ENCODE results near the gene FMNL3. TPM values are rescaled to one million over a fixed set of nuclear protein-coding genes. Genes with fewer than 3 reads are reported as not detected.

The FMNL3 gene, protein sequence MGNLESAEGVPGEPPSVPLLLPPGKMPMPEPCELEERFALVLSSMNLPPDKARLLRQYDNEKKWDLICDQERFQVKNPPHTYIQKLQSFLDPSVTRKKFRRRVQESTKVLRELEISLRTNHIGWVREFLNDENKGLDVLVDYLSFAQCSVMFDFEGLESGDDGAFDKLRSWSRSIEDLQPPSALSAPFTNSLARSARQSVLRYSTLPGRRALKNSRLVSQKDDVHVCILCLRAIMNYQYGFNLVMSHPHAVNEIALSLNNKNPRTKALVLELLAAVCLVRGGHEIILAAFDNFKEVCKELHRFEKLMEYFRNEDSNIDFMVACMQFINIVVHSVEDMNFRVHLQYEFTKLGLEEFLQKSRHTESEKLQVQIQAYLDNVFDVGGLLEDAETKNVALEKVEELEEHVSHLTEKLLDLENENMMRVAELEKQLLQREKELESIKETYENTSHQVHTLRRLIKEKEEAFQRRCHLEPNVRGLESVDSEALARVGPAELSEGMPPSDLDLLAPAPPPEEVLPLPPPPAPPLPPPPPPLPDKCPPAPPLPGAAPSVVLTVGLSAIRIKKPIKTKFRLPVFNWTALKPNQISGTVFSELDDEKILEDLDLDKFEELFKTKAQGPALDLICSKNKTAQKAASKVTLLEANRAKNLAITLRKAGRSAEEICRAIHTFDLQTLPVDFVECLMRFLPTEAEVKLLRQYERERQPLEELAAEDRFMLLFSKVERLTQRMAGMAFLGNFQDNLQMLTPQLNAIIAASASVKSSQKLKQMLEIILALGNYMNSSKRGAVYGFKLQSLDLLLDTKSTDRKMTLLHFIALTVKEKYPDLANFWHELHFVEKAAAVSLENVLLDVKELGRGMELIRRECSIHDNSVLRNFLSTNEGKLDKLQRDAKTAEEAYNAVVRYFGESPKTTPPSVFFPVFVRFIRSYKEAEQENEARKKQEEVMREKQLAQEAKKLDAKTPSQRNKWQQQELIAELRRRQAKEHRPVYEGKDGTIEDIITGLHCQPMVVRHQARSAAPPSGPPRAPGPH
- total RNA-seq (2021; ENCODE audit: unreplicated experiment) = 3.5 TPM
- 1.4 and 1.5 TPM in 2 replicates for polyA plus RNA-seq (2012)
- Bru-seq, nascent RNA = percentile 36 among the genes with signal in this experiment
- BruChase-seq, experiment 1, labeled RNA remaining after a 6-hour chase = percentile 47 among the genes with signal in this experiment
- percentile 45 among the genes with signal in this experiment for BruChase-seq, experiment 2, labeled RNA remaining after a 2-hour chase
- long read RNA-seq, partial matches to known transcripts = 0 of 4 reads
- long read RNA-seq, other reads (novel, unspliced or antisense) = 4 of 4 reads

DNA sequence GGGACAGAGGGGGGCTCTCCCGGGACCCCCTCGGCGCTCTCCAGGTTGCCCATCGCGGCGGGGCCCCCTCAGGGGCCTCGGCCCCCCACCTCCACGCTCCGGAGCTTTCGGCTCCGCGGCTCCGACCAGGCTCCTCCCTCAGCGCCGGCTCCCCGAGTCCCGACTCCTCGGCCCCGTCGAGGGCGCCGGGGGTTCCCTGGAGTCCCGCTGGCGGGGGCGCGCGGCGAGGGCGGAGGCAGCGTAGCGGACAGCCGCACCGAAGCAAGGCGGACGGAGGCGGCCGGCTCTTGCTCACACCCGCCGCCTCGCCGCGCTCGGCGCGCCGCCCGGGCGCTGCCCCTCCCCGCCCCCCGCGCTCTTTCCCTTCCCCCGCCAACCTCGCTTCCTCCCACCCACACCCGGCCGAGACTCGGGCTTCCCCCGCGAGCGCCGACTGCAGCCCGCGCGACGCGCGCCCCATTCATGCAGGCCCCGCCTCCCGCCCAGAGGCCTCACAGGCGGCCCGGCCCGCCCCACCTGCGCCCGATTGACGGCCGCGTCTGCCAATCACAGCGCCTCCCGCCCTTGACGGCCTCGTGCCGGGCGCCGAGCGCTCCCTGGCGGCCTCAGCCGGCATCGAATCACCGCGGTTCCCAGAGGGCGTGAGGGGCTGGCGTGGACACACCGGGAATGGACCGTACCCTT is at the start of gene FMNL3:
Gene FMNL3, minus strand, starts transcription at position 278 of the 684 bp plus-strand sequence. Its CDS starts 225 bp downstream, at position 53.
- peak within 1 kb of the TSS; percentile 52 for H3K9ac ChIP-seq (ENCODE audit: low read length)
- no peaks in the 10 kb centered on the region for H4K20me1 ChIP-seq (ENCODE audit: insufficient read depth)
- DNase-seq (ENCODE audit: low read depth, low spot score) = peak; percentile 79
- no TSS peak for BruUV-seq (replicated peaks)
- H3K27ac ChIP-seq (ENCODE audit: low read depth, low read length) = no peak within 1 kb of the TSS; the same call in 1 of the 2 replicates
- peak; percentile 98 for ATAC-seq
- H3K36me3 ChIP-seq (ENCODE audit: control insufficient read depth in 1 of 2, insufficient read depth in 2 of 2, low read length in 2 of 2) = no peaks in the 10 kb centered on the region
- H3K4me2 ChIP-seq (ENCODE audit: low read length) = peak within 1 kb of the TSS; percentile 81
- peak within 1 kb of the TSS; percentile 40 for H2AFZ ChIP-seq (ENCODE audit: low read depth, low read length, poor library complexity, severe bottlenecking)
- no peaks in the 10 kb centered on the region for H3K9me2 ChIP-seq (ENCODE audit: insufficient read depth)
- H3K4me1 ChIP-seq (ENCODE audit: control insufficient read depth in 1 of 2, insufficient read depth in 2 of 2, low read length in 2 of 2) = peaks cover 0 to 26% of the 10 kb centered on the region in 2 experiments
- ChIA-PET POLR2A (no interaction called here), CTCF (no interaction called here), RAD21 (ENCODE audit: low non-redundant PET in 1 of 2, low total read pairs in 2 of 2, uncharacterized antibody in 2 of 2, unreplicated experiment in 2 of 2) (no interaction called here)
- H3K9me3 ChIP-seq (ENCODE audit: control insufficient read depth in 1 of 2, insufficient read depth in 1 of 2, low read depth in 1 of 2, low read length in 2 of 2) = no peaks in the 10 kb centered on the region
- H3K27me3 ChIP-seq (ENCODE audit: insufficient read depth, low read length) = peaks cover 31% of the 10 kb centered on the region; the same call in 1 of the 2 replicates
- peak within 1 kb of the TSS; percentile 45 to 56 for H3K4me3 ChIP-seq (replicated peaks in 1 of 2; ENCODE audit: low read depth in 1 of 2, low read length in 2 of 2)
- H3K79me2 ChIP-seq (ENCODE audit: insufficient read depth, low read length) = no peaks in the 10 kb centered on the region
- intact Hi-C loops (cut with micrococcal nuclease) = loop anchor here (1.0 kb wide), 2 partner anchors 34 to 63 kb away; partner anchors contain the start of gene TMBIM6
- TF ChIP-seq EGR1 (IDR thresholded peaks at IDR 0.05; ENCODE audit: low read depth) (no peak), YY1 (IDR thresholded peaks at IDR 0.05; ENCODE audit: extremely low read depth, insufficient replicate concordance, low read depth, low read length) (peak; percentile 47), JUND (IDR thresholded peaks at IDR 0.05) (no peak), SIN3A (IDR thresholded peaks at IDR 0.05; ENCODE audit: low read depth) (0 out of 2 replicates have a peak, but pooled peaks have one; percentile 22), CBX3 (IDR thresholded peaks at IDR 0.05; ENCODE audit: low read depth) (peak; percentile 99), ELF1 (IDR thresholded peaks at IDR 0.05; ENCODE audit: borderline replicate concordance, low read depth) (no peak), POLR2A (IDR thresholded peaks at IDR 0.05; ENCODE audit: borderline replicate concordance, extremely low read depth, insufficient read depth, insufficient read length) (no peak), CEBPB (IDR thresholded peaks at IDR 0.05; ENCODE audit: low read depth) (no peak), FOSL1 (IDR thresholded peaks at IDR 0.05; ENCODE audit: low read depth) (no peak), POLR2AphosphoS5 (IDR thresholded peaks at IDR 0.05; ENCODE audit: low read depth, low read length) (peak; percentile 62), SRF (IDR thresholded peaks at IDR 0.05; ENCODE audit: low read depth) (no peak), EZH2 (IDR thresholded peaks at IDR 0.05) (no peak), ZFX (IDR thresholded peaks at IDR 0.05) (no peak), RAD21 (IDR thresholded peaks at IDR 0.05; ENCODE audit: low read depth) (peak; percentile 91), SP1 (IDR thresholded peaks at IDR 0.05; ENCODE audit: low read depth) (peak; percentile 99)
- TF ChIP-seq, protein P1, sequence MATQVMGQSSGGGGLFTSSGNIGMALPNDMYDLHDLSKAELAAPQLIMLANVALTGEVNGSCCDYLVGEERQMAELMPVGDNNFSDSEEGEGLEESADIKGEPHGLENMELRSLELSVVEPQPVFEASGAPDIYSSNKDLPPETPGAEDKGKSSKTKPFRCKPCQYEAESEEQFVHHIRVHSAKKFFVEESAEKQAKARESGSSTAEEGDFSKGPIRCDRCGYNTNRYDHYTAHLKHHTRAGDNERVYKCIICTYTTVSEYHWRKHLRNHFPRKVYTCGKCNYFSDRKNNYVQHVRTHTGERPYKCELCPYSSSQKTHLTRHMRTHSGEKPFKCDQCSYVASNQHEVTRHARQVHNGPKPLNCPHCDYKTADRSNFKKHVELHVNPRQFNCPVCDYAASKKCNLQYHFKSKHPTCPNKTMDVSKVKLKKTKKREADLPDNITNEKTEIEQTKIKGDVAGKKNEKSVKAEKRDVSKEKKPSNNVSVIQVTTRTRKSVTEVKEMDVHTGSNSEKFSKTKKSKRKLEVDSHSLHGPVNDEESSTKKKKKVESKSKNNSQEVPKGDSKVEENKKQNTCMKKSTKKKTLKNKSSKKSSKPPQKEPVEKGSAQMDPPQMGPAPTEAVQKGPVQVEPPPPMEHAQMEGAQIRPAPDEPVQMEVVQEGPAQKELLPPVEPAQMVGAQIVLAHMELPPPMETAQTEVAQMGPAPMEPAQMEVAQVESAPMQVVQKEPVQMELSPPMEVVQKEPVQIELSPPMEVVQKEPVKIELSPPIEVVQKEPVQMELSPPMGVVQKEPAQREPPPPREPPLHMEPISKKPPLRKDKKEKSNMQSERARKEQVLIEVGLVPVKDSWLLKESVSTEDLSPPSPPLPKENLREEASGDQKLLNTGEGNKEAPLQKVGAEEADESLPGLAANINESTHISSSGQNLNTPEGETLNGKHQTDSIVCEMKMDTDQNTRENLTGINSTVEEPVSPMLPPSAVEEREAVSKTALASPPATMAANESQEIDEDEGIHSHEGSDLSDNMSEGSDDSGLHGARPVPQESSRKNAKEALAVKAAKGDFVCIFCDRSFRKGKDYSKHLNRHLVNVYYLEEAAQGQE (IDR thresholded peaks at IDR 0.05; ENCODE audit: low read depth) = no peak
- TF ChIP-seq, protein P2, sequence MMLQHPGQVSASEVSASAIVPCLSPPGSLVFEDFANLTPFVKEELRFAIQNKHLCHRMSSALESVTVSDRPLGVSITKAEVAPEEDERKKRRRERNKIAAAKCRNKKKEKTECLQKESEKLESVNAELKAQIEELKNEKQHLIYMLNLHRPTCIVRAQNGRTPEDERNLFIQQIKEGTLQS (IDR thresholded peaks at IDR 0.05) = no peak
- TF ChIP-seq, protein P3, sequence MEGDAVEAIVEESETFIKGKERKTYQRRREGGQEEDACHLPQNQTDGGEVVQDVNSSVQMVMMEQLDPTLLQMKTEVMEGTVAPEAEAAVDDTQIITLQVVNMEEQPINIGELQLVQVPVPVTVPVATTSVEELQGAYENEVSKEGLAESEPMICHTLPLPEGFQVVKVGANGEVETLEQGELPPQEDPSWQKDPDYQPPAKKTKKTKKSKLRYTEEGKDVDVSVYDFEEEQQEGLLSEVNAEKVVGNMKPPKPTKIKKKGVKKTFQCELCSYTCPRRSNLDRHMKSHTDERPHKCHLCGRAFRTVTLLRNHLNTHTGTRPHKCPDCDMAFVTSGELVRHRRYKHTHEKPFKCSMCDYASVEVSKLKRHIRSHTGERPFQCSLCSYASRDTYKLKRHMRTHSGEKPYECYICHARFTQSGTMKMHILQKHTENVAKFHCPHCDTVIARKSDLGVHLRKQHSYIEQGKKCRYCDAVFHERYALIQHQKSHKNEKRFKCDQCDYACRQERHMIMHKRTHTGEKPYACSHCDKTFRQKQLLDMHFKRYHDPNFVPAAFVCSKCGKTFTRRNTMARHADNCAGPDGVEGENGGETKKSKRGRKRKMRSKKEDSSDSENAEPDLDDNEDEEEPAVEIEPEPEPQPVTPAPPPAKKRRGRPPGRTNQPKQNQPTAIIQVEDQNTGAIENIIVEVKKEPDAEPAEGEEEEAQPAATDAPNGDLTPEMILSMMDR (IDR thresholded peaks at IDR 0.05 in 2 of 3, conservative IDR thresholded peaks at IDR 0.05 in 1 of 3; ENCODE audit: borderline replicate concordance in 1 of 3, insufficient read depth in 1 of 3, low read depth in 2 of 3, low read length in 2 of 3) = peak; percentile 90 to 96 (median 90)
